ENCODE measurements around the gene BCL10. TPM values are rescaled to one million over a fixed set of nuclear protein-coding genes. Genes with fewer than 3 reads are reported as not detected.

The BCL10 gene
- total RNA-seq, 4 donors from 2014 or later, result 12.6 to 20.3 (median 13.0) TPM

GRCh38 chr1:85297855-85298629 is 21.6 kb upstream of the BCL10 start:
- WGBS, 2 donors, result 54 to 60% methylated on average over 11 of the region's 11 CpGs
- DNase-seq (ENCODE audit: low spot score in 2 of 2), result peak in 1 of 2 donors; percentile 60
- H3K36me3 ChIP-seq, result no peaks in the 10 kb centered on the region
- TF ChIP-seq CTCF (IDR thresholded peaks at IDR 0.05) (no peak), EP300 (IDR thresholded peaks at IDR 0.05) (peak; percentile 25 to 75), POLR2A (IDR thresholded peaks at IDR 0.05) (no peak)
- H3K27ac ChIP-seq, result peak overlapping the region in 2 of 4 donors; percentile 33 to 42
- H3K27me3 ChIP-seq, result no peaks in the 10 kb centered on the region
- no peak overlapping the region for H3K4me3 ChIP-seq
- no peaks in the 10 kb centered on the region for H3K9me3 ChIP-seq
- H3K4me1 ChIP-seq, result peaks cover 0 to 21% (median 4%) of the 10 kb centered on the region in 4 donors

DNA sequence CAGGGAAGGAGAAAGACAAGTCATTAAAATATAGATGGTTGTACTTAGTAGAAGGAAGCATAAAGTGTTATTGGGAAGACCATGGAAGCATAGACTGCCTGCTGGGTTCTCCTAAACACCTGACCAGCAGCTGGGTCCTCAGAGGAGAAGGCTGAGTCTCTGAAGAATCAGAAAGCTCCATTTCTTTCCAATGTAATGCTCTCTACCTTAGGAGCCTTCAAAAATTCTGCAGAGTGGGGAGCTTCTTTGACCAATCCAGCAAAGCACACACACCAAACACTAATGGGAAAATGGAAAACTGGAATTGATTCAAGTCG is 21.1 kb upstream of the BCL10 start:
- H3K27me3 ChIP-seq, result no peaks in the 10 kb centered on the region
- no peaks in the 10 kb centered on the region for H3K9me3 ChIP-seq
- no peak overlapping the region for H3K4me3 ChIP-seq
- no peaks in the 10 kb centered on the region for H3K36me3 ChIP-seq
- TF ChIP-seq POLR2A (IDR thresholded peaks at IDR 0.05) (no peak), CTCF (IDR thresholded peaks at IDR 0.05) (no peak), EP300 (IDR thresholded peaks at IDR 0.05) (no peak)
- DNase-seq (ENCODE audit: low spot score in 2 of 2), result no peak
- peak overlapping the region in 1 of 4 donors; percentile 13 for H3K27ac ChIP-seq
- 47 to 56% methylated on average over 1 of the region's 1 CpG for WGBS, 2 donors
- peaks cover 0 to 21% (median 4%) of the 10 kb centered on the region in 4 donors for H3K4me1 ChIP-seq

GRCh38 chr1:85296980-85297379 is 20.5 kb upstream of the BCL10 start:
- no peak overlapping the region for H3K4me3 ChIP-seq
- no peak for DNase-seq (ENCODE audit: low spot score in 2 of 2)
- H3K27me3 ChIP-seq, result no peaks in the 10 kb centered on the region
- H3K36me3 ChIP-seq, result no peaks in the 10 kb centered on the region
- peaks cover 0 to 21% (median 4%) of the 10 kb centered on the region in 4 donors for H3K4me1 ChIP-seq
- WGBS, 2 donors, result 32 to 35% methylated on average over 1 of the region's 1 CpG
- no peak for TF ChIP-seq POLR2A (IDR thresholded peaks at IDR 0.05)
- H3K9me3 ChIP-seq, result no peaks in the 10 kb centered on the region
- peak overlapping the region in 1 of 4 donors; percentile 13 for H3K27ac ChIP-seq

- TF ChIP-seq CTCF (IDR thresholded peaks at IDR 0.05), result no peak
- TF ChIP-seq EP300 (IDR thresholded peaks at IDR 0.05), result no peak
- TF ChIP-seq POLR2A (IDR thresholded peaks at IDR 0.05), result no peak
- H3K27ac ChIP-seq, result no peak overlapping the region
- 82 to 86% methylated on average over 4 of the region's 4 CpGs for WGBS, 2 donors
These were observed 19.2 kb upstream of the BCL10 start for GRCh38 chr1:85295654-85296053.

GRCh38 chr1:85295006-85295431 is 18.6 kb upstream of the BCL10 start:
- 39 to 43% methylated on average over 3 of the region's 3 CpGs for WGBS, 2 donors
- Histone ChIP-seq H3K4me1 (peaks cover 0 to 21% (median 4%) of the 10 kb centered on the region in 4 donors), H3K9me3 (no peaks in the 10 kb centered on the region), H3K36me3 (no peaks in the 10 kb centered on the region), H3K27ac (no peak overlapping the region), H3K4me3 (no peak overlapping the region), H3K27me3 (no peaks in the 10 kb centered on the region)
- peak in 1 of 2 donors; percentile 33 for TF ChIP-seq EP300 (IDR thresholded peaks at IDR 0.05)
- TF ChIP-seq POLR2A (IDR thresholded peaks at IDR 0.05), result no peak
- no peak for DNase-seq (ENCODE audit: low spot score in 2 of 2)

More at GRCh38 chr1:85295654-85296053, 19.2 kb upstream of the BCL10 start:
- Histone ChIP-seq H3K9me3 (no peaks in the 10 kb centered on the region), H3K36me3 (no peaks in the 10 kb centered on the region), H3K27me3 (no peaks in the 10 kb centered on the region), H3K4me3 (no peak overlapping the region), H3K4me1 (peaks cover 0 to 21% (median 4%) of the 10 kb centered on the region in 4 donors)
- no peak for DNase-seq (ENCODE audit: low spot score in 2 of 2)

DNA sequence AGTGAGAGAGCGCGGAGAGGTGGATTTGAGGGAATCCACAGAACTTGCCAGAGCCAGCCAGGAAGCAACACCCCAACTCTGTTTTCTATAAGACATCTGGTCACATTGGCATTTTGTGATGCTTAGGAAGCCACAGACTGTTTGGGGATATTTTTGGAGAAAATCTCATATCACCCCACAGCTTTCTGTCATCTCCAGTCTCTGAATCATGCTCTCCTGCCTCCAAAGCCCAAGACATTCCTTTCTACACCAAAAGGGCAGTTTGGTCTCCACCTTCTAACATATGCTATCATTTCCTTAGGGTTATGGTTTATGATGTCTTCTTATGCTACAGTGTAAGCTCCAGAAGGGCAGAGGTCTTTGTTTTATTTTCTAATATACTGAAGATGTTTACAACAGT is 14.4 kb upstream of the BCL10 start:
- H3K27ac ChIP-seq, result no peak overlapping the region
- DNase-seq (ENCODE audit: low spot score in 2 of 2), result no peak
- WGBS, 2 donors, result 98 to 100% methylated on average over 2 of the region's 2 CpGs
- peaks cover 0 to 13% (median 0%) of the 10 kb centered on the region in 4 donors for H3K4me1 ChIP-seq
- TF ChIP-seq POLR2A (IDR thresholded peaks at IDR 0.05) (no peak), CTCF (IDR thresholded peaks at IDR 0.05) (no peak), EP300 (IDR thresholded peaks at IDR 0.05) (no peak)
- H3K4me3 ChIP-seq, result no peak overlapping the region
- no peaks in the 10 kb centered on the region for H3K9me3 ChIP-seq
- H3K27me3 ChIP-seq, result no peaks in the 10 kb centered on the region
- no peaks in the 10 kb centered on the region for H3K36me3 ChIP-seq

All from tibial nerve (tissue), 4 donors.